Skeletal muscle tissue (tissue), 4 donors: ENCODE data around the gene MYL3. TPM values are rescaled to one million over a fixed set of nuclear protein-coding genes. Genes with fewer than 3 reads are reported as not detected.

ENCODE experiments used
- H3K27ac ChIP-seq: one replicate; pipeline ENCODE4 v1.7.0; 2013; ENCODE audit warnings: mild to moderate bottlenecking, low read depth, low read length, inconsistent platforms
- H3K27me3 ChIP-seq, 3 donors: one replicate each; pipeline ENCODE4 v1.7.0; 2013; ENCODE audit warnings: low read length in 3 of 3; ENCODE audit not compliant: control insufficient read depth in 3 of 3, insufficient read depth in 3 of 3
- H3K36me3 ChIP-seq, 3 donors: one replicate each; pipeline ENCODE4 v1.7.0; 2013; ENCODE audit warnings: low read length in 3 of 3; ENCODE audit not compliant: control insufficient read depth in 3 of 3, insufficient read depth in 3 of 3
- H3K4me1 ChIP-seq, 3 donors: one replicate each; pipeline ENCODE4 v1.7.0; 2013; ENCODE audit warnings: low read length in 3 of 3, mild to moderate bottlenecking in 3 of 3; ENCODE audit not compliant: control insufficient read depth in 3 of 3, insufficient read depth in 3 of 3
- H3K4me3 ChIP-seq, 3 donors: one replicate each; pipeline ENCODE4 v1.7.0; 2013; ENCODE audit warnings: low read length in 3 of 3
- H3K9ac ChIP-seq, 3 donors: one replicate each; pipeline ENCODE4 v1.7.0; 2013; ENCODE audit warnings: low read length in 3 of 3, mild to moderate bottlenecking in 3 of 3, moderate library complexity in 2 of 3, low read depth in 1 of 3
- H3K9me3 ChIP-seq, 3 donors: one replicate each; pipeline ENCODE4 v1.7.0; 2013; ENCODE audit warnings: low read length in 3 of 3; ENCODE audit not compliant: control insufficient read depth in 3 of 3
- total RNA-seq: library from RNA; depleted of rRNA; stranded (reverse); fragments of >200 nt; gene quantifications from one replicate; pipeline ENCODE4 v1.2.3, GENCODE V29; 2014
- donor health status: Osteomylitis.

Gene MYL3
- total RNA-seq, 1 donor from 2014 or later, result 53.2 TPM

DNA sequence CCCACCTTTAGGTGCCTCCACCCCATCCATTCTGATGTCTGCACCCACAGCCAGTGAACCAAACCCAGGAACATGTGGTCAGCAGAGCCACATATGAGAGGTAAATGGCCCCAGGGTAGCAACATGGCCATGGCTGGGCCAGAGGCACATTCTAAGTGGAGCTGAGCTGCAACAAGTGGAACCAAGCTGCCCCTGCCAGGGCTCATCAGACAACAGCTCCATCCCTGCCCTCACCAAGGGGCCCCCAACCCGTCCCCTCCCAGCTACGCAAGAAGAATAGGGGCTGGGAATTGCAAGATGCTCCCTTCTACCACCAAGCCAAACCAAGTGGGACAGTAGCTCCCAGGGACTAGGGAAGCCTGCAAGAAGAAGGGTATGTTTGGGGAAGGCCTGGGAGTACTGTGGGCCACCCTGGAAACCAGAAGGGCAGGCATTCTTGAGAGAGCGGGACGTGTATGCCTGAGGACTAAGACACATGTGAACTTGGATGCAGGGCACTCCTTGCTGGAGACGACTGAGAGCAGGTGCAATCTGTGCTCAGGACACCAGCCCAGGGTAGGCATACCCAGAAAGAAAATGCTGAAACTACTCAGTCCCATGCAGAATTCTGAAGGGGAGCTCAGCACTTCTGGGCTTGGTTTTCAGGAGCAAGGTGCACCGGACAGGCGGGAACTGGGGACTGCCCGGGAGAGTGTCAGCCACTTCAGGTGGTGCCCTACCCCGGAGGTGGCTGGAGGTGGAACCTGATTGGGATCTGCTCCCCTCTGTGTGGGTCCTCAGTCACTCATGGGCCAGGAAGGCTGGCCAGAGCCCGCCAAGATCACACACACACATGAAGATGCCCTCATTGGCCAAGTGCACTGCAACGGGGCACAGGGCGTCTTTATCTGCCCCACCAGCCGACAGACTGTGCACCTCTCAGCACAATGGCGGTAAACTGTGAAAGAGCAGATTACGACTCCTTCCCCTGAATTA, 9.5 kb downstream of the MYL3 start:
- peaks cover 0 to 24% (median 5%) of the 10 kb centered on the region in 3 donors for H3K36me3 ChIP-seq
- H3K9me3 ChIP-seq, result no peaks in the 10 kb centered on the region
- peaks cover 0 to 3% (median 0%) of the 10 kb centered on the region in 3 donors for H3K27me3 ChIP-seq
- no peak overlapping the region for H3K27ac ChIP-seq
- peaks cover 5 to 35% (median 31%) of the 10 kb centered on the region in 3 donors for H3K4me1 ChIP-seq
- no peak overlapping the region for H3K4me3 ChIP-seq
- peak overlapping the region in 2 of 3 donors; percentile 0 to 25 for H3K9ac ChIP-seq

- Histone ChIP-seq H3K9me3 (no peaks in the 10 kb centered on the region), H3K4me1 (peaks cover 7 to 35% (median 31%) of the 10 kb centered on the region in 3 donors), H3K36me3 (peaks cover 0 to 16% (median 5%) of the 10 kb centered on the region in 3 donors), H3K27ac (no peak overlapping the region), H3K4me3 (no peak overlapping the region), H3K9ac (peak overlapping the region in 1 of 3 donors; percentile 50), H3K27me3 (peaks cover 0 to 3% (median 0%) of the 10 kb centered on the region in 3 donors)
These were observed 10.3 kb downstream of the MYL3 start for GRCh38 chr3:46852839-46853355.

DNA sequence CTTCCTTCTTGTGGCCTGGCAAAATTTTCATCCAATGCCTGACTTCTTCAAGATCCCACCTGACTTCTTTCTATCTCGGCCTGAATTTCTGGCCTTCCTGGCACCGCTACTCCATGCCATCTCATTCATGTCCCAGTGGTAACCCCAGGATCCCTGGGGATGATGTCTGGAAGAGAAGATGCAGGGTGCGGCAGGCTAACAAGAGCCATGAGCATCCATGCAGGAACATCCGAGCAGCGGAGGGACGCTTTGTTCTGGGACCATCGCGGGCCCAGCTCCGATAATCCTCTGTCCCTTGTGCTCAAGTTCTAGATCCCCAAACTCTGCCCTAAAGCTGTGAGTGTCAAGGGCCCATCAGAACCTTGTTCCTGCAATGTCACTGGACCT, 10.9 kb downstream of the MYL3 start:
- Histone ChIP-seq H3K4me3 (no peak overlapping the region), H3K9me3 (no peaks in the 10 kb centered on the region), H3K4me1 (peaks cover 12 to 35% (median 29%) of the 10 kb centered on the region in 3 donors), H3K36me3 (peaks cover 0 to 11% (median 5%) of the 10 kb centered on the region in 3 donors), H3K27ac (no peak overlapping the region), H3K9ac (peak overlapping the region in 2 of 3 donors; percentile 20 to 50), H3K27me3 (peaks cover 0 to 3% (median 0%) of the 10 kb centered on the region in 3 donors)

DNA sequence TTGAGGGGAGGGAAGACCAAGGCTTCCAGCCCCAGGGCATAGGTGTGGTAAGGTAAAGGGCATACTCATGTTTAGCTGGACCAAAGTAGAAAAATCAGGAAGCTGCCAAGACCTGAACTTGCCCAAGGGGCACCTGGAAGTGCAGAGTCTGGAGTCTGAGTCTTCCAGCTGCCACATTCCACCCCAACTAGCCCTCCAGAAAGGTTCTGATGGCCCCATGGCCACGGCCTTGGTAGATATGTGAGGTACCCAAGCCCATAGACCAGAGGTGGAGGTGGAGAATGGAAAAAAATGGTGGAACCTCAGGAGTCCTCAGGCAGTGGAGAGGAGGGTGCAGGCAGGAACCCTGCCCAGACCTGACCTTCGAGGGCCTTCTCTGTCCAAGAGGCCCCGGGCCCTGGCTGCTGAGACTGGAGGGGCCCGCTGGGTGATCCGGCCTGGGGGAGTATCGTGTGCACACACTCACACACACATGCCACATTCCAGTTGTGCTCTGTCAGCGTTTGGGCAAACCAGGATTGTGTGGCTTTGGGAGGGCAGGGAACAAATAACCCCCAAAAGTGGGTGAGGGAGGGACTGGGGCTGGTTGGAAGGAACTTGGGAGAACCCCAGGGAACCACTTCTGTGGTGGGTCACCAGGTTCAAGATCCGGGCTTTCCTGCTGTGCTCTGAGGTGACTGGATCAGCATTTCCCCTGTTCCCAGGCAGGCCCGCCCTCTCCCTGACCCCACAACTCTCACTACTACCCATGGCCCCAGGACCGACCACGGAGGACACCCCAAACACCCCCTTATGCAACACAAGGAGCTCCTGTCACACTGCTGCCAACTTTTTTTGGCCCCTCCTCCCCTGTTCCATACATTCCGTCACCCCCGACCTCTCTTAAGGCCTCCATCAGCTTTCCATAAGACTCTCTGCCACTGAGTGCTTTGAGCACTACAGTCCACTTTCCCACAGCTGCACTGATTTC, 11.6 kb downstream of the MYL3 start:
- Histone ChIP-seq H3K36me3 (peaks cover 0 to 11% (median 0%) of the 10 kb centered on the region in 3 donors), H3K4me1 (peaks cover 17 to 39% (median 28%) of the 10 kb centered on the region in 3 donors), H3K9me3 (no peaks in the 10 kb centered on the region), H3K4me3 (no peak overlapping the region), H3K27me3 (peaks cover 0 to 2% (median 0%) of the 10 kb centered on the region in 3 donors), H3K27ac (no peak overlapping the region), H3K9ac (peak overlapping the region in 1 of 3 donors; percentile 50)

DNA sequence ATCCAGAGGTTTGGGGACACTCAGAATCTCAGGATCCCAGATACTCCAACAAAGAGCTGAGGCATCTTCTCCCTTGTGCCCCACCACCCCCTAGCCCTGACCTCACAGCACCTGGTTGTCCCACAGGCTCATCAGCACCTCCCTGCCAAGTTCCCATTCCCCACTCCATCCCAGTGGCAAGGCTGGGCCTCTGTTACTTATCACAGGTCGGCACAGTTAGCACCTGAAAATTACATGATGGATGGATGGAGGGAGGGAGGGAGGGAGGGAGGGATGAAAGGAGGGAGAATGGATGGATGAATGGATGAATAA, 12.8 kb downstream of the MYL3 start:
- H3K4me1 ChIP-seq, result peaks cover 23 to 45% (median 35%) of the 10 kb centered on the region in 3 donors
- H3K4me3 ChIP-seq, result no peak overlapping the region
- H3K27me3 ChIP-seq, result peaks cover 0 to 2% (median 0%) of the 10 kb centered on the region in 3 donors
- no peak overlapping the region for H3K27ac ChIP-seq
- H3K36me3 ChIP-seq, result peaks cover 0 to 10% (median 0%) of the 10 kb centered on the region in 3 donors
- no peak overlapping the region for H3K9ac ChIP-seq
- H3K9me3 ChIP-seq, result no peaks in the 10 kb centered on the region

GRCh38 chr3:46849686-46850467, 13.4 kb downstream of the MYL3 start:
- Histone ChIP-seq H3K27me3 (peaks cover 0 to 2% (median 0%) of the 10 kb centered on the region in 3 donors), H3K4me3 (no peak overlapping the region), H3K27ac (no peak overlapping the region), H3K4me1 (peaks cover 23 to 45% (median 39%) of the 10 kb centered on the region in 3 donors), H3K9ac (peak overlapping the region in 1 of 3 donors; percentile 25), H3K9me3 (no peaks in the 10 kb centered on the region), H3K36me3 (peaks cover 0 to 10% (median 0%) of the 10 kb centered on the region in 3 donors)

GRCh38 chr3:46849045-46849631, 14.1 kb downstream of the MYL3 start:
- H3K4me3 ChIP-seq, result no peak overlapping the region
- peak overlapping the region in 1 of 3 donors; percentile 25 for H3K9ac ChIP-seq
- peaks cover 0 to 2% (median 0%) of the 10 kb centered on the region in 3 donors for H3K27me3 ChIP-seq
- H3K9me3 ChIP-seq, result no peaks in the 10 kb centered on the region
- H3K27ac ChIP-seq, result no peak overlapping the region
- peaks cover 23 to 45% (median 39%) of the 10 kb centered on the region in 3 donors for H3K4me1 ChIP-seq
- H3K36me3 ChIP-seq, result peaks cover 0 to 13% (median 0%) of the 10 kb centered on the region in 3 donors

- H3K27ac ChIP-seq, result no peak overlapping the region
- peaks cover 0 to 13% (median 0%) of the 10 kb centered on the region in 3 donors for H3K36me3 ChIP-seq
- peaks cover 23 to 45% (median 39%) of the 10 kb centered on the region in 3 donors for H3K4me1 ChIP-seq
These were observed 14.8 kb downstream of the MYL3 start for GRCh38 chr3:46848271-46849044.

More at GRCh38 chr3:46848271-46849044, 14.8 kb downstream of the MYL3 start:
- Histone ChIP-seq H3K9ac (peak overlapping the region in 1 of 3 donors; percentile 25), H3K9me3 (no peaks in the 10 kb centered on the region), H3K27me3 (peaks cover 0 to 2% (median 0%) of the 10 kb centered on the region in 3 donors), H3K4me3 (no peak overlapping the region)
